WTC11 (cell line): ENCODE measurements around the gene ROCK1. TPM values are rescaled to one million over a fixed set of nuclear protein-coding genes. Genes with fewer than 3 reads are reported as not detected.

ENCODE experiments used
- ATAC-seq: fragments of 200-7000 bp; cut with Tn5 transposase; 2 replicates; pipeline ENCODE4 v1.10.0; 2021; ENCODE audit warnings: mild to moderate bottlenecking, moderate library complexity
- CTCF ChIA-PET: fragments of 300-600 bp; sonication (Branson Sonifier 250); formaldehyde crosslinking; loops from one replicate; lab custom pipeline; 2021; ENCODE audit warnings: antibody characterized with exemption; lab: Charles Lee
- POLR2A ChIA-PET: fragments of 350-600 bp; sonication (Branson Sonifier 250); formaldehyde crosslinking; loops from one replicate; lab custom pipeline; 2021; ENCODE audit warnings: antibody characterized with exemption; lab: Charles Lee
- DNase-seq: peaks from one replicate; pipeline ENCODE4 v3.0.0; 2021; ENCODE audit warnings: low spot score
- H3K27ac Mint-ChIP-seq: 2 replicates; pipeline ENCODE4 v1.8.0; 2021; ENCODE audit warnings: mixed read lengths
- H3K27me3 Mint-ChIP-seq: 2 replicates; pipeline ENCODE4 v1.8.0; 2021; ENCODE audit warnings: low read depth, mild to moderate bottlenecking, moderate library complexity, mixed read lengths
- H3K36me3 Mint-ChIP-seq: 2 replicates; pipeline ENCODE4 v1.8.0; 2021; ENCODE audit warnings: mixed read lengths
- H3K4me1 Mint-ChIP-seq: 2 replicates; pipeline ENCODE4 v1.8.0; 2022; ENCODE audit warnings: mixed read lengths
- H3K4me3 Mint-ChIP-seq: 2 replicates; pipeline ENCODE4 v1.8.0; 2021; ENCODE audit warnings: mild to moderate bottlenecking, moderate library complexity, mixed read lengths
- H3K9me3 Mint-ChIP-seq: 2 replicates; pipeline ENCODE4 v1.8.0; 2021; ENCODE audit warnings: mixed read lengths
- ARID4B ChIP-seq: sonication (generic); formaldehyde crosslinking; IDR thresholded peaks from 2 replicates; pipeline ENCODE4 v1.8.0; 2023; ENCODE audit warnings: missing genetic modification reagents, mild to moderate bottlenecking, borderline replicate concordance
- CTCF ChIP-seq: fragments of 200-600 bp; IDR thresholded peaks from 2 replicates; pipeline ENCODE4 v1.8.0; 2022; ENCODE audit warnings: antibody characterized with exemption
- ETV6 ChIP-seq: sonication (generic); formaldehyde crosslinking; IDR thresholded peaks from 2 replicates; pipeline ENCODE4 v1.8.1; 2022; ENCODE audit warnings: mild to moderate bottlenecking, missing genetic modification reagents
- FOXK1 ChIP-seq: sonication (generic); formaldehyde crosslinking; IDR thresholded peaks from 2 replicates; pipeline ENCODE4 v1.8.0; 2022; ENCODE audit warnings: mild to moderate bottlenecking, moderate library complexity, missing genetic modification reagents
- GRHL2 ChIP-seq: fragments of 250-450 bp; sonication (Bioruptor Pico); IDR thresholded peaks from 2 replicates; pipeline ENCODE4 v1.8.0; 2022; ENCODE audit warnings: mild to moderate bottlenecking, moderate library complexity; ENCODE audit not compliant: insufficient replicate concordance, severe bottlenecking
- GTF2I ChIP-seq: fragments of 250-450 bp; sonication (Bioruptor Pico); conservative IDR thresholded peaks from 2 replicates; pipeline ENCODE4 v1.4.0; 2021; ENCODE audit warnings: mild to moderate bottlenecking
- JUN ChIP-seq: sonication (generic); formaldehyde crosslinking; IDR thresholded peaks from 2 replicates; pipeline ENCODE4 v1.8.0; 2023; ENCODE audit warnings: mild to moderate bottlenecking, missing genetic modification reagents
- MLX ChIP-seq: sonication (generic); formaldehyde crosslinking; IDR thresholded peaks from 2 replicates; pipeline ENCODE4 v1.8.1; 2023; ENCODE audit warnings: mild to moderate bottlenecking, missing genetic modification reagents, moderate library complexity
- MXD4 ChIP-seq: fragments of 250-450 bp; sonication (Bioruptor Pico); IDR thresholded peaks from 2 replicates; pipeline ENCODE4 v1.8.0; 2021; ENCODE audit warnings: mild to moderate bottlenecking, moderate library complexity, borderline replicate concordance
- NFATC4 ChIP-seq: fragments of 250-450 bp; sonication (Bioruptor Pico); IDR thresholded peaks from 2 replicates; pipeline ENCODE4 v1.9.0; 2021; ENCODE audit warnings: mild to moderate bottlenecking
- PRRX2 ChIP-seq: fragments of 250-450 bp; sonication (Bioruptor Pico); IDR thresholded peaks from 2 replicates; pipeline ENCODE4 v1.8.0; 2021; ENCODE audit warnings: mild to moderate bottlenecking
- RELA ChIP-seq: sonication (generic); formaldehyde crosslinking; IDR thresholded peaks from 2 replicates; pipeline ENCODE4 v1.8.1; 2022; ENCODE audit warnings: missing genetic modification reagents, mild to moderate bottlenecking, borderline replicate concordance
- SOX15 ChIP-seq: fragments of 250-450 bp; sonication (Bioruptor Pico); IDR thresholded peaks from 2 replicates; pipeline ENCODE4 v1.9.0; 2021; ENCODE audit warnings: mild to moderate bottlenecking
- SP1 ChIP-seq: sonication (generic); formaldehyde crosslinking; conservative IDR thresholded peaks from 2 replicates; pipeline ENCODE4 v1.8.1; 2022; ENCODE audit warnings: missing genetic modification reagents
- STAT6 ChIP-seq: sonication (generic); formaldehyde crosslinking; conservative IDR thresholded peaks from 2 replicates; pipeline ENCODE4 v1.8.1; 2023; ENCODE audit warnings: mild to moderate bottlenecking, low read depth, missing genetic modification reagents, moderate library complexity
- TEAD1 ChIP-seq: sonication (generic); formaldehyde crosslinking; IDR thresholded peaks from 2 replicates; pipeline ENCODE4 v1.8.0; 2022; ENCODE audit warnings: mild to moderate bottlenecking, missing genetic modification reagents
- TEAD4 ChIP-seq: sonication (generic); formaldehyde crosslinking; IDR thresholded peaks from 2 replicates; pipeline ENCODE4 v1.8.0; 2022; ENCODE audit warnings: mild to moderate bottlenecking, missing genetic modification reagents
- ZBTB43 ChIP-seq: sonication (generic); formaldehyde crosslinking; IDR thresholded peaks from 2 replicates; pipeline ENCODE4 v1.8.1; 2023; ENCODE audit warnings: mild to moderate bottlenecking, missing genetic modification reagents
- ZNF317 ChIP-seq: sonication (generic); formaldehyde crosslinking; IDR thresholded peaks from 2 replicates; pipeline ENCODE4 v1.8.1; 2023; ENCODE audit warnings: low read depth, mild to moderate bottlenecking, moderate library complexity, missing genetic modification reagents, borderline replicate concordance
- ZSCAN18 ChIP-seq: fragments of 250-450 bp; sonication (Bioruptor Pico); IDR thresholded peaks from 2 replicates; pipeline ENCODE4 v2.1.2; 2022; ENCODE audit warnings: mild to moderate bottlenecking, moderate library complexity
- total RNA-seq: library from RNA; stranded (reverse); gene quantifications from 3 replicates; pipeline ENCODE4 v1.2.3, GENCODE V29; 2021

Gene ROCK1
- total RNA-seq, 1 experiment from 2014 or later = 42.2 TPM

- ChIA-PET CTCF (no interaction called here), POLR2A (no interaction called here)
- Mint-ChIP-seq H3K9me3 (no peaks in the 10 kb centered on the region), H3K27me3 (no peaks in the 10 kb centered on the region), H3K4me3 (no peak overlapping the region), H3K4me1 (peaks cover 2% of the 10 kb centered on the region; the same call in 1 of the 2 replicates), H3K36me3 (no peaks in the 10 kb centered on the region), H3K27ac (no peak overlapping the region)
- DNase-seq (no peak), ATAC-seq (no peak)
- TF ChIP-seq FOXK1 (CRISPR knock-in tag) = no peak
These were observed 55.1 kb downstream of the ROCK1 start for GRCh38 chr18:21056545-21056944.

GRCh38 chr18:21054252-21054821, 57.3 kb downstream of the ROCK1 start:
- ChIA-PET POLR2A (no interaction called here), CTCF (interaction anchor here (1.3 to 1.7 kb wide), 2 partner anchors 125 to 138 kb away, joined by 3 to 7 read pairs; no protein-coding TSS in a partner anchor)
- DNase-seq (no peak), ATAC-seq (no peak)
- no peaks in the 10 kb centered on the region for H3K9me3 Mint-ChIP-seq
- no peak overlapping the region for H3K27ac Mint-ChIP-seq
- peaks cover 2% of the 10 kb centered on the region; the same call in 1 of the 2 replicates for H3K4me1 Mint-ChIP-seq
- H3K36me3 Mint-ChIP-seq = no peaks in the 10 kb centered on the region
- H3K27me3 Mint-ChIP-seq = no peaks in the 10 kb centered on the region
- no peak overlapping the region for H3K4me3 Mint-ChIP-seq
- TF ChIP-seq MLX (CRISPR knock-in tag) (no peak), TEAD4 (CRISPR knock-in tag) (no peak), SP1 (no peak), MXD4 (CRISPR knock-in tag) (no peak), GRHL2 (CRISPR knock-in tag) (no peak), SOX15 (no peak), STAT6 (CRISPR knock-in tag) (no peak), ZNF317 (no peak), FOXK1 (CRISPR knock-in tag) (no peak), RELA (CRISPR knock-in tag) (no peak), ZSCAN18 (no peak), GTF2I (CRISPR knock-in tag) (no peak), CTCF (no peak), PRRX2 (CRISPR knock-in tag) (no peak), ARID4B (CRISPR knock-in tag) (no peak), TEAD1 (CRISPR knock-in tag) (no peak), ZBTB43 (CRISPR knock-in tag) (no peak), NFATC4 (CRISPR knock-in tag) (no peak), JUN (no peak), ETV6 (CRISPR knock-in tag) (no peak)
